Stimulated activated CD4-positive, alpha-beta T cell treated with anti-CD3 and anti-CD28 coated beads, Interleukin-2, amount 100 ng/mL, for 4 hours (primary cell): ENCODE data around the gene SGCE.

ENCODE experiments used
- DNase-seq: peaks from one replicate; pipeline ENCODE4 v3.0.0-alpha.2; 2020; ENCODE audit warnings: low read depth

The SGCE gene

GRCh38 chr7:94565247-94565894 is 90.6 kb downstream of the SGCE start:
- no peak for DNase-seq

GRCh38 chr7:94562525-94562924 is 93.4 kb downstream of the SGCE start:
- no peak for DNase-seq

DNA sequence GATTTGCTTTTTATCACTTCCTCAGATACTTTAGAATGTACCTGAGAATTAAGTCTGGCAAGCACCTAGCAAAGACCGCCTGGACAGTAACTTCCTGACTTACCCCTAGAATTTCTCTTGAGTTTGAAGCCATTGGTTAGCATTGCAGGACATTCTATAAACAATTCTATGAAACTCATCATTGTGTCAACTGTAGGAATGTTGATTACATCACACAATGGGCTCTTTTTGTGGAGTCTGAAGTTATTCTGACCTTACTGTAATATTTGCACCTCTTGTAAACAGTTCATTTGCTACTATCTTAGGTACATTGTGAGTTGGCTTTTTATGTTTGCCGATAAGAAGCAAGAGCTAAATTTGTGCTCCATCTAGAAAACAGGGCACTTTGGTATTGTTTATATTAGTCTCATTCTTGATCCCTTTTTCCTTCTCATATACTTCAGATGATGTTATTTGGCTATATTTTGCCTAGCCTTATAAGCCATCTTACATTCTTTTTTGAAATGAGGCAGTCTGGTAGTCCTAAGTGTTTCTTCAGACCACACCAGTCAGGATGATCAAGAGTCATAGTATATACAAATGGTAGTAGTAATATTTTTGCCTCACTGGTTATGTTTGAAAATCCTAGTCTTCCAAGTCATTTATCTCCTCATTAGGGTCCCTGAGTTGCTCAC is 94.0 kb downstream of the SGCE start:
- DNase-seq = no peak

- no peak for DNase-seq
These were observed 96.0 kb downstream of the SGCE start for GRCh38 chr7:94559972-94560371.

DNA sequence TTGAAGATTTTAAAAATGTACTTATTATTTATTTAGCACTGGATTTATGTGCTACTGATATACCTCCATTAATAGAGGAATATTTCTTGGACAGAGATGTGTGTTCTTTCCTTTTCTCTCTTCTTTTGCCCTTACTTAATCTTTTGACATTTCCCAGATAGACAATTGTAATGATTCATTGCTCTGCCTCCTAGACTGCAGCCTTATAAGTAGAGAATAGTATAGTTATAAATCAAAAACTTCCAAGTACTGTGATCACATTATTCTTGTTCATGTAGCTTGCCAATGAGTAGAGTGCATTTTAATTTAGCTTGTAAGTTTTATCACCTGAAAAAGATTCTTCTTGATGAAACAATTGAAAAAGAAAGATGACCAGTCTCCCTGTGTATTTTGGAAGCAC is 98.7 kb downstream of the SGCE start:
- DNase-seq = no peak

- no peak for DNase-seq
These were observed 99.9 kb downstream of the SGCE start for GRCh38 chr7:94556028-94556427.

DNA sequence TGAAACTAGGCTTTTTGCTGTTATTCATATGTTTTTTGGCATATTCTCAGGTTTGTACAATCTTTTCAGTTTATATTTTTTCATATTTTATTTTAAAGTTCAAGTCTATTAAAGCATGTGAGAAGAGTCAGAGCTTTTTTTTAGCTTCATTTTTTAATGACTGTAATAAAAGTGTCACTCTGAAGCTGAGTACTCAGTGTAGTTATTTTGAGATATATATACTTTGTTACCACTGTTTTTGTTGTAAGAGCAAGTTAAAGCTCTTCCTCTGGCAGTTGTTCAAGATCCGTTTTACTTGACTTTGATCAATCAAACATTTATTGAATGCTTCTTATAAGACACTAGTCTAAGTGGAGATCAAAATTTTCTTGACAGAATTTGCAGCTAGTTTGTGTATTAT is 108.8 kb downstream of the SGCE start:
- no peak for DNase-seq

DNA sequence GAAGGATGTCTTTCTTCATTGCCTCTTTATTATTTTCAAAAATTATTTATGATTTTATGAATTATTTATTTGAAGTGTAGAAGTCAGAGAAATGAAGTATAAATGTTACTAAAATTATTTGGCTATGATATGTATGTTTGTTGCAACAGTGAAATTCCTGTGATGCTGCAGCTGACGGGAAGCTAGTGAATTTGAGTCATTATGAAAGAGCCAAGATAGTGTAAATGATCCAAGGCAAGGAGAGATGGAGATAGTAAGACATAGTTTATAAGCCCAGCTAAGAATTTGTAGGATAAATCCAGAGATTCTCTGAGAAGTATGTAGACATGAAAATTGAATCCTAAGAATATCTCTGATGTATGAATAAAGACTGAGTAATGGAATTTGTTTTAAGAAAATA is 115.5 kb downstream of the SGCE start:
- no peak for DNase-seq
